Stimulated activated naive CD8-positive, alpha-beta T cell treated with anti-CD3 and anti-CD28 coated beads, Interleukin-15, Interleukin-2, amounts not matched to agents 100 ng/mL and 50 ng/mL, for 24 hours (primary cell): Measurements from ENCODE around the gene UBTD1.
"Not testable (repeated sequence)": the region's sequence is repeated elsewhere in the genome, so short reads cannot be mapped to it uniquely, and the experiment has no call there.

Source experiments
- H3K27ac Mint-ChIP-seq: one replicate; pipeline ENCODE4 v1.8.0; 2021; ENCODE audit warnings: mild to moderate bottlenecking, mixed read lengths
- H3K27me3 Mint-ChIP-seq: one replicate; pipeline ENCODE4 v1.8.0; 2021; ENCODE audit warnings: mixed read lengths
- H3K36me3 Mint-ChIP-seq: one replicate; pipeline ENCODE4 v1.8.0; 2021; ENCODE audit warnings: low read depth, mixed read lengths
- H3K4me1 Mint-ChIP-seq: one replicate; pipeline ENCODE4 v1.8.0; 2021; ENCODE audit warnings: low read depth, mixed read lengths
- H3K4me3 Mint-ChIP-seq: one replicate; pipeline ENCODE4 v1.8.0; 2021; ENCODE audit warnings: mild to moderate bottlenecking, mixed read lengths
- H3K9me3 Mint-ChIP-seq: one replicate; pipeline ENCODE4 v1.8.0; 2021; ENCODE audit warnings: mixed read lengths

UBTD1 gene

DNA sequence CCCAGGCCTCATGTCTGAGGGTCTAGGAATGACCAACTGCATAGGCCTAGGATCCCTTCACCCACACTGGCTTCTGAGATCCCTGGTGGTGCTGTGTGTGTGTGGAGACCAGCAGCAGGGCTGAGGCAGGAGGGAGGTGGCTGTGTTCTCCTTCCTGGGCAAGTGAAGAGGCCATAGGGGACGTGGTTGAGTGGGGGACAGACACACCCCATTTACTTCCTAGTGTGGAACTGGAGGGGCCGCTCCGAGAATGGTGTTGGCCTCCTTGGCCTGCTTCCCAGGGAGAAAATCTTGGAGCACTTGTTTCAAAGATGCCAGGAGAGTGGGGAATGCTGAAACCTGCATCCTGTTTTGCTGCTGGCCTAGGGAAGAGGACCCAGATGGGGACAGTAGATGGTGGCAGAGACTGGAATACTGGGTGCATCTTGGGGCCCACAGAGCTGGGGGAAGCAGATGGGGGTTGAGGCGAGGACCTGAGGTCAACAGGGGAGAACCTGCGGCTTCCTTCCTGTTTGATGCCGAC is 19.1 kb downstream of the UBTD1 start:
- Mint-ChIP-seq H3K36me3 (no peaks in the 10 kb centered on the region), H3K27ac (no peak overlapping the region), H3K4me3 (no peak overlapping the region), H3K9me3 (no peaks in the 10 kb centered on the region), H3K27me3 (peaks cover 1% of the 10 kb centered on the region), H3K4me1 (no peaks in the 10 kb centered on the region)

DNA sequence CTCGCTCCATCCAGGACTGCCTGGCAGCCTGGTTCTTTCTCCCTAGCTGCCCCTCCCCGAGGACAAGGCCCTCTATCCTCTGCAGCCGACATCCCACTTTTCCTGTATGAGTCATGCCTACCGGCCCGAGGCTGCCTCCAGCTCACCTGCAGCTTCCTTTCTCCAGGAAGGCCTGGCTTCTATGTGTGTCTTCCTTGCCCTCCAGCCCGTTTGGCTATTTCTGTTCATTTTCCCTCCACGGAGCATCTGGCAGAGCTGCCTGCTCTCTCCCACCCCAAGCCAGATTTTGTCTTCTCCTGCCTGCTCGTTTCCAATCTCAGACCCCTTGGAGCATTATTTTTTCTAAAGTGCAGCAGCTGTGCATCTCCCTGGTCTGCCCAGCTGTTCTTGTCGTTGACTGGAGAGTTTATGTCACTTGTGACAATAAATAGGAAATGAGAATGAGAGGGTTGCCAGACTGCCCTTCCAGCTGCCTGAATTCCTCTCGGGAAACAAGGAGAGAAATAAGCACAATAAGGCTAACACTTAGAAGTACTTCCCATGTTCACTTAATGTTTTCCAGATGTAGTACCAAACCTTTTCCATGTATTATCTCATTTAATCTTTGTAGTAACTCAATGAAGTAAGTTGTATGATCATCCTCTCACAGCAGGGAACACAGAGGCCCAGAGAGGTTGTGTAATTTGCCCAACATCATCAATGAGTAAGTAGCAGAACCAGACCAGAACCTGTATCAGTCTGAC is 19.7 kb downstream of the UBTD1 start:
- Mint-ChIP-seq H3K4me1 (no peaks in the 10 kb centered on the region), H3K9me3 (no peaks in the 10 kb centered on the region), H3K36me3 (no peaks in the 10 kb centered on the region), H3K27me3 (peaks cover 4% of the 10 kb centered on the region), H3K27ac (no peak overlapping the region), H3K4me3 (no peak overlapping the region)

DNA sequence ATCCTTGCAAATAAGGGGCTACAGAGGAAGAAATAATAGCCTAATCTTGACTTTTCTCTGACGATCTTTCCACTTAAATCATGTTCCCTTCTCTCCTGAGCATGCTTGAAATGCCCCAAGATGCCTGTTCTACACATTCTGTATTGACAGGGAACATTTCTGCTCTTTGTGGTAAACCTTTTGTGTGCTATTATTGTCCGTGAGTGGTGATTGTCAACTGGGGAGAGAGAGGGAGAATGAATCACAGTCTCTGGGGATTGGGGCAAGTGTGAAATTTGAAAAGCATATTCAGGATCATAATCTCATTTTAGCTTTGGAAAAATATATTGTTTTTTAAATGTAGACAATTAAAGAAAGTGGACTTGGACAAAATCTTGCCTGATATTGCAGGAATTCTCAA is 20.6 kb downstream of the UBTD1 start:
- H3K4me1 Mint-ChIP-seq, result no peaks in the 10 kb centered on the region
- no peaks in the 10 kb centered on the region for H3K9me3 Mint-ChIP-seq
- no peak overlapping the region for H3K27ac Mint-ChIP-seq
- peaks cover 4% of the 10 kb centered on the region for H3K27me3 Mint-ChIP-seq
- no peak overlapping the region for H3K4me3 Mint-ChIP-seq
- no peaks in the 10 kb centered on the region for H3K36me3 Mint-ChIP-seq

DNA sequence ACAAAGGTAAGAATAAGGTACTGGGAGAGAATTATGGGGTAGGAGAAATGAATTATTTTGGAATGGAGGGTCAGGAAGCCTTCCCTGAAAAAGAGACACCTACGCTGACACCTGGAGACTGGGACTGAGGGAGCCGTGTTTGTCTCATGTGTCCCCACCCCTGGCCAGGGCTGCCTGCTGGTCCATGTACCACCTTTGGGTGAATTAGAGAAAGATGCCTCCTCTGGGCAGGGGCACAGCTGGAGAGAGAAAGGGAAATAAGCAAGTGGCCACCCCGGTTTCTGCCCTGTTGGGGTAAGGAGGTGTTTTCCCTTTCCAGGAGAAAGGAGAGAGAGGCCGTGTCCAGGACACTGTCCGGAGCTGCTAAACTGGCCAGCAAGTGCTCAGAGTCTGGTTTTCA is 21.8 kb downstream of the UBTD1 start:
- H3K27ac Mint-ChIP-seq, result no peak overlapping the region
- H3K36me3 Mint-ChIP-seq, result no peaks in the 10 kb centered on the region
- H3K4me3 Mint-ChIP-seq, result no peak overlapping the region
- H3K4me1 Mint-ChIP-seq, result no peaks in the 10 kb centered on the region
- H3K9me3 Mint-ChIP-seq, result no peaks in the 10 kb centered on the region
- H3K27me3 Mint-ChIP-seq, result peaks cover 4% of the 10 kb centered on the region

DNA sequence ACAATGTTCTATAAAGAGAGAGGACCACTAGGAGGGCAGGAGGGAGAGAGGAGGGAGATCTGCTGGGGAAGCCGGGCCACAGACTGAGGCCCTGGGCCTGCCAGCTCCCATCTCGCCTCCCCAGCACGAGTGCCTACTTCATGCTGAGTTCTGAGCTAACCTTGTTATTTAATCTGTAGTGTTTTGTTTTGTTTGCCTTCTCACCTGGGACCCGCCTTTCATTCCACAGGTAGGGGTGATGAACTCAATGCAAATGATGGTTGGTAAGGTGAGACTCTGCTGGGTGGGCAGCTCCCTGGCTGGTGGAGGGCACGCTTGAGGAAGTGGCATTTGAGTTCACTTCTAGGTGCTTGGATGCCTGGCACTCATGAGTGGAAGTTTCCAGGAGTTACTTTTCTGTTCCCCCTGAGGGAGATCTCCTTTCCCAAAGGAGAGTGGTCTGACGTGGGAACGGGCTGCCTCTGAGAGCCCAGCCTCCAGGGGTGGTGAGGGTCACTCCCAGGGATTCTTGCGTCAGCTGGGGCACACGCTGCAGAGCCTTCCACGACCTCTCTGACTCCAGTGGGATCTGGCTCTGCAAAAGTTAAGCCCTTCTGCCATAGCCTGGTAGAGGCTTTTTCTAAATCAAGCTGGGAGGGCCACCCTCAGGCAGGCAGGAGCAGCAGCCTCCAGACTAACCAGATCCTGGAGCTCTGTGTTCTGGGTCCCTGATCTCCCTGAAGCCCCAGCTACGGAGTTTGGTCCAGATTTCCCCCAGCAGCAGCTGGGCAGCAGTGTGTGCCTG is 22.4 kb downstream of the UBTD1 start:
- H3K4me3 Mint-ChIP-seq, result no peak overlapping the region
- no peaks in the 10 kb centered on the region for H3K9me3 Mint-ChIP-seq

DNA sequence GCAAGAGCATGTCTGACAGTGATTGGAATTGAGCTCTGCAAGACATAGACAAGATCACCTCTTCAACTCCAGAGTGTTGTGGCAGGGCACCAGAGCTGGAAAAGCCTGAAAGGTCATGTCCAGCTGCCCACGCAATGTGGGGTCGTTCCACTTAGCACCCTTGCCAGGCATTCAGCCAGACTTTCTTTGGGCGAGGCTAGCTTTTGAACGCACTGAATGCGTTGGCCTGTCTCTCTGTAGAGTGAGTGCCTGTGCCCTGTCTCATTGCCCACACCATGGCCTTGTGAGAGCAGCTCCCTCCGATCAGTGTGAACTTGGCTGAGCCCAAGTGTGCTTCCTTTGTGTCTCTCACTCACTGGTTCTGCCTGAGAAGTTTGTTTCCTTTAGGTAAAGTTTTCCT is 23.3 kb downstream of the UBTD1 start:
- no peaks in the 10 kb centered on the region for H3K9me3 Mint-ChIP-seq
- H3K27ac Mint-ChIP-seq, result no peak overlapping the region
- H3K4me1 Mint-ChIP-seq, result no peaks in the 10 kb centered on the region
- H3K4me3 Mint-ChIP-seq, result no peak overlapping the region
- H3K36me3 Mint-ChIP-seq, result no peaks in the 10 kb centered on the region
- peaks cover 4% of the 10 kb centered on the region for H3K27me3 Mint-ChIP-seq

More for the DNA sequence above, 22.4 kb downstream of the UBTD1 start:
- no peaks in the 10 kb centered on the region for H3K36me3 Mint-ChIP-seq
- no peaks in the 10 kb centered on the region for H3K4me1 Mint-ChIP-seq
- H3K27ac Mint-ChIP-seq, result no peak overlapping the region
- H3K27me3 Mint-ChIP-seq, result peaks cover 4% of the 10 kb centered on the region

DNA sequence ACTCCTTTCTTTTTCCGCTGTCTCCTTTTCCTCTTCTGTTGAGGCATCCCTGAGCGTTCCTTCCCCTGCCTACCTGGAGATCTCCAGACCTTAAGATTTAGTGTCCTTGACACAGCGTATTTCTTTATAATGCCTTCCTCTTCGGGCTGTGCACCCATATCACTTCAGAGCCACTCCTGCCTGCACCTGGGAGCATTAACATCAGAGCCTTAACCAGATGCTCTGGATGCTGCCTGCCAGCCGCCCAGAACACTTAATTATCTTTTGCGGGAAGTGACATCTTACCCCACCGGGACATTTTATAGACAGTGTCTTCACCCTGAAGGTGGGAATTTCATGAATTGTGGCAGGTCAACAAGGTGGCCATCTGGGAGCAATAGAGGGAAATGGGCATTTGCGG is 24.2 kb downstream of the UBTD1 start:
- H3K9me3 Mint-ChIP-seq, result no peaks in the 10 kb centered on the region
- no peak overlapping the region for H3K4me3 Mint-ChIP-seq
- no peaks in the 10 kb centered on the region for H3K36me3 Mint-ChIP-seq
- H3K27me3 Mint-ChIP-seq, result peaks cover 4% of the 10 kb centered on the region
- H3K27ac Mint-ChIP-seq, result no peak overlapping the region
- no peaks in the 10 kb centered on the region for H3K4me1 Mint-ChIP-seq

DNA sequence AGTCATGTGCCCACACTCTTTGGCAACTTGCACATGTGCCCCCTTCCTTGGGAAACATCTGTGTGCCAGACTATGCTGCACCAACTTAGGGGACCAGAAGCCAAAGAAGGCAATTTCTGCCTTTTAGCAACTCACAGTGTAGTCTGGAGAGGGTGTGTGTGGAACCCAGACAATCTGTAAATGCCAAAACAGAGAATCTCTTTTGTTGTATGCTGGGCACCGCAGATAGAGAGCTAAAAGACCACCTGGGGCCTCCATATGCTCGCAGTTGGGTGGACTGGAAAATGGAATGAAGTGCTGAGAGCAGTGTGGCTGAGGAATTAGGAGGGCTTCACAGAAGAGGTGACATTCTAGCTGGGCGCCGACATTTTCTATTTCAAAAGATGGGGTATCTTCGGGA is 26.4 kb downstream of the UBTD1 start:
- no peaks in the 10 kb centered on the region for H3K9me3 Mint-ChIP-seq
- no peaks in the 10 kb centered on the region for H3K36me3 Mint-ChIP-seq
- H3K27ac Mint-ChIP-seq, result no peak overlapping the region
- H3K27me3 Mint-ChIP-seq, result peaks cover 4% of the 10 kb centered on the region
- no peaks in the 10 kb centered on the region for H3K4me1 Mint-ChIP-seq
- H3K4me3 Mint-ChIP-seq, result no peak overlapping the region

DNA sequence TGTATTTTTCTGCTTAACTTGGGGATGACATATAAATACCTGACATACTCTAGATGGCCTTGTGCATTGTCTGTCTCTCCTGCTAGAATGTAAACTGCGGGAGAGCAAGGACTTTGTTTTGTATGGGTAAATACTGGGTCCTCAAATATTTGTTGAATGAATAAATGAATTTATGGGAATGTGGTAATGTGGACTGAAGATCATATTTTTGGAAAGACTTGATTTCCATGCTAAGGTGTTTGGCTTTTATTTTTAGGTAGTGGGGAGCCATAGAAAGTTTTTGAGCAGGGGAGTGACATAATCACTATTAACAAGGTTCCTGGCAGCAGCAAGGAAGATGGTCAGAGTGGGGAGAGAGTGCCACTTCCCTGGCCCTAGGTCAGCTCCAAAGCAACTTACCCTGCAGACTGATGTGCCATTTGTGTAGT is 27.0 kb downstream of the UBTD1 start:
- Mint-ChIP-seq H3K9me3 (no peaks in the 10 kb centered on the region), H3K27ac (no peak overlapping the region), H3K36me3 (no peaks in the 10 kb centered on the region), H3K4me1 (no peaks in the 10 kb centered on the region), H3K4me3 (no peak overlapping the region), H3K27me3 (peaks cover 4% of the 10 kb centered on the region)

DNA sequence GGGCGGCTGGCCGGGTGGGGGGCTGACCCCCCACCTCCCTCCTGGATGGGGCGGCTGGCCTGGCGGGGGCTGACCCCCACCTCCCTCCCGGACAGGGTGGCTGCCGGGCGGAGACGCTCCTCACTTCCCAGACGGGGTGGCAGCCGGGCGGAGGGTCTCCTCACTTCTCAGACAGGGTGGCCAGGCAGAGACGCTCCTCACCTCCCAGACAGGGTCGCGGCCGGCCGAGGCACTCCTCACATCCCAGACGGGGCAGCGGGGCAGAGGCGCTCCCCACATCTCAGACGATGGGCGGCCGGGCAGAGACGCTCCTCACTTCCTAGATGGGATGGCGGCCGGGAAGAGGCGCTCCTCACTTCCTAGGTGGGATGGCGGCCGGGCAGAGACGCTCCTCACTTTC is 30.2 kb downstream of the UBTD1 start:
- not testable (repeated sequence) for H3K36me3 Mint-ChIP-seq, H3K4me1 Mint-ChIP-seq, H3K9me3 Mint-ChIP-seq, H3K27me3 Mint-ChIP-seq, H3K4me3 Mint-ChIP-seq, H3K27ac Mint-ChIP-seq

DNA sequence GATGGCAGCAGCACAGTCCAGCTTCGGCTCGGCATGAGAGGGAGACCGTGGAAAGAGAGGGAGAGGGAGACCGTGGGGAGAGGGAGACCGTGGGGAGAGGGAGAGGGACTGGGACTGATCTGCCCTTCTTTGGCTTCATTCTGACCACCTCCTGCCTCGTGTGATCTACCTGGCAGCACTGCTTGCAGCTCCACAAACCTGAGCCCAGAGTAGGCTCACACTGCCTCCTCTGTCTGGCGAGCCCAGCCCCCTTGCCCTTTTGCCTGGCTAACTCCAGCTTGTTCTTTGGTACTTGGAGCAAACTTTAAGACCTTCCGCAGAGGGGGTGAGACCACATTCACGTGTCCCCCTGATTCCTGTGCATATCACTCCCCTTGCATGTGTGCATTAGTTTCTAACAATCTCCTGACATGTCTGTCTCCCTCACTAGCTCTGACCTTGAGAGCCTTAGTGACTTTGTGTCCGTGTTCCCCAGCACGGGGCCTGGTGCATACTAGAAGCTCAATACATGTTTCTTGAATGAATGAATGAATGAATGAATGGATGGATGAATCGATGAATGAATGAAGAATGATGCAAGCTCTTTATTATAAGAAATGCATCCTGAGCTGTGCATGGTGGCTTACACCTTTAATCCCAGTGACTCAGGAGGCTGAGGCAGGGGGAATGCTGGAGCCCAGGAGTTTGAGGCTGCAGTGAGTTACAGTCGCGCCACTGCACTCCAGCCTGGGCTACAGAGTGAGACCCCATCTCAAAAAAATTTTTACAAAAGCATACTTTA is 31.2 kb downstream of the UBTD1 start:
- H3K9me3 Mint-ChIP-seq, result no peaks in the 10 kb centered on the region
- H3K36me3 Mint-ChIP-seq, result no peaks in the 10 kb centered on the region
- H3K4me3 Mint-ChIP-seq, result no peak overlapping the region
- no peaks in the 10 kb centered on the region for H3K4me1 Mint-ChIP-seq
- no peak overlapping the region for H3K27ac Mint-ChIP-seq
- no peaks in the 10 kb centered on the region for H3K27me3 Mint-ChIP-seq

DNA sequence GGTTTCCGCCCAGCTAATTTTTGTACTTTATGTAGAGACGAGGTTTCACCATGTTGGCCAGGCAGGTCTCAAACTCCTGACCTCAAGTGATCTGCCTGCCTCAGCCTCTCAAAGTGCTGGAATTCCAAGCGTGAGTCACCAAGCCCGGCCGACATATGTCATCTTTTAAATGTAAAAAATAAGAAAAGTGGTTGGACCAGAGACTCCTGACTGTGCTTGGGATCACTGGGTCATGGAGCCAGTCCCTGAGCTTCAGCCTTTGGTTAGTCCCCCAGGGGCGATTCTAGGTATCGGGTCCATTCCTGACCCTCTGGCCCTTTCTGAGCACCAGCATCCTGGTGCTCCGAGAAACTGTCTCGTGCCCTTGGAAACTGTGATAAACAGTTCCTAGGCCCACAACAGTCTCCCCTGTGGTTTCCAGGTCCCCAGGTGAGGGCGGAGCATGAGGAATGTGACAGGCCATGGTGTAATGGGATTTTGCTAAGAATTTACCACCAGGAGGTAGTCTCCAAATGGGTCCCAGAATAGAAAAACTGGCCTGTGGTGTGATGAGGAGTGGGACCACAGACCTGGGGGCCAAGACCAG is 32.8 kb downstream of the UBTD1 start:
- no peaks in the 10 kb centered on the region for H3K36me3 Mint-ChIP-seq
- no peak overlapping the region for H3K27ac Mint-ChIP-seq
- no peak overlapping the region for H3K4me3 Mint-ChIP-seq
- no peaks in the 10 kb centered on the region for H3K27me3 Mint-ChIP-seq
- no peaks in the 10 kb centered on the region for H3K4me1 Mint-ChIP-seq
- H3K9me3 Mint-ChIP-seq, result no peaks in the 10 kb centered on the region

DNA sequence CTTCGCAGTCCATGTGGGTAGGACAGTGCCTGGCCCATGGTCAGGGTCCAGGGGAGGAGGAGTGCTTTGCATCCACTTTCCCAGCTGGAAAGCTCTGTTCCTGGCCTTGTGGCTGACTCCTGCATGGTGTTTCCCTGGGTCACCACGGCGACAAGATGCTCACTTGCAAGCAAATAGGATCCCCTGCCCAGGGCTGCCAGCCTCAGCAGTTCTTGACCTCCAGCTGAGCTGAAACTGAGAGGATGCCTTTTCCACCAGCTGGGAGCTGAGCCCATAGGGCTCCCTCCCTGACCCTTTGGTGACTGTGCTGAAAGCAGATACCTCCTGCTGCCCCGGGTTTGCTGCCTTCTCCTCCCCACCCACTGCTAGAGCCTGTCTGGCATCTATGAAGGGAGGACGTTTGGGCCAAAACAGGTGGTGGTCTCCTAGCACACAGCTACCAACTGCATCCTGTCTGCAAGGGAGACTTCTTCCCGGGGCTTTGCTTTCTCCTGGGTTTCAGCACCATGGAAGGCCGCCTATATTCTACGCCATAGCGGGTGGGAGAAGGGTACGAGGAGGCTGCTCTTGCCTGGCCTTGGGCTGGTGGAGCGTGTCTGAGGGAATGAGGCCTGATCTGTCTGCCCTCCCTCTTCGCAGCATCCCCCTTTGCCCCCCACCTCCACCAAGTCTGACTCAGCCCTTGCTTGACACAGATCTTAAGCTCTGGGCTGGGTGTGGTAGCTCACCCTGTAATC is 34.4 kb downstream of the UBTD1 start:
- H3K4me3 Mint-ChIP-seq, result no peak overlapping the region
- H3K4me1 Mint-ChIP-seq, result no peaks in the 10 kb centered on the region
- H3K27ac Mint-ChIP-seq, result no peak overlapping the region
- no peaks in the 10 kb centered on the region for H3K27me3 Mint-ChIP-seq
- no peaks in the 10 kb centered on the region for H3K36me3 Mint-ChIP-seq
- H3K9me3 Mint-ChIP-seq, result no peaks in the 10 kb centered on the region

DNA sequence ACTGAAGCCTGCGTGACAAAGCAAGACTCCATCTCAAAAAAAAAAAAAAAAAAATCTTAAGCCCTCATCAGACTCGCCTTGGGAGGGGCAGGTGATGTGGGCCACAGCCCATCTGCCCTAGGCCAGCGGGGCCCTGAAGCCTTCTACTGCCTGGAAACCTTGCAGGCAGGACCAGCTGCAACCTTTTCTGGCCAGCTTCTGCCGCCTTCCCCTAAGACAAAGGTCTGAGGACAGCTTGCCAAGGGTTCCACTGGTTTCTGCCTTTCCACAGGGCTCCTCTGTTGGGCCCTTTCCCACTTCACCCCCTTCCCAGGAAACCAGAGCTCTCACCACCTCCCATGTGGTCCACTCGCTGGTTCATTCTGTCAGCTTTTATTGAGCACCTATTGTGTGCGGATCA is 35.2 kb downstream of the UBTD1 start:
- Mint-ChIP-seq H3K27me3 (no peaks in the 10 kb centered on the region), H3K27ac (no peak overlapping the region), H3K36me3 (no peaks in the 10 kb centered on the region), H3K4me3 (no peak overlapping the region), H3K9me3 (no peaks in the 10 kb centered on the region), H3K4me1 (no peaks in the 10 kb centered on the region)
